ENCODE results near the gene ALKBH5.

The ALKBH5 gene

GRCh38 chr17:18253947-18254821, 70.6 kb downstream of the ALKBH5 start:
- H3K4me3 ChIP-seq (ENCODE audit: low read depth, low read length): no peak overlapping the region
- no peak for DNase-seq (ENCODE audit: low read depth)

- no peak for DNase-seq (ENCODE audit: low read depth)
- H3K4me3 ChIP-seq (ENCODE audit: low read depth, low read length): no peak overlapping the region
These were observed 71.4 kb downstream of the ALKBH5 start for GRCh38 chr17:18254888-18255649.

GRCh38 chr17:18256351-18256750, 72.7 kb downstream of the ALKBH5 start:
- DNase-seq (ENCODE audit: low read depth): no peak

GRCh38 chr17:18256776-18257175, 73.1 kb downstream of the ALKBH5 start:
- peak overlapping the region; percentile 93 for H3K4me3 ChIP-seq (ENCODE audit: low read depth, low read length)
- no peak for DNase-seq (ENCODE audit: low read depth)

More at GRCh38 chr17:18256351-18256750, 72.7 kb downstream of the ALKBH5 start:
- H3K4me3 ChIP-seq (ENCODE audit: low read depth, low read length): no peak overlapping the region

GRCh38 chr17:18257268-18257981, 73.8 kb downstream of the ALKBH5 start:
- no peak for DNase-seq (ENCODE audit: low read depth)
- H3K4me3 ChIP-seq (ENCODE audit: low read depth, low read length): peak overlapping the region; percentile 93

GRCh38 chr17:18257982-18258355, 74.3 kb downstream of the ALKBH5 start:
- DNase-seq (ENCODE audit: low read depth): no peak
- peak overlapping the region; percentile 93 for H3K4me3 ChIP-seq (ENCODE audit: low read depth, low read length)

GRCh38 chr17:18258356-18259038, 74.9 kb downstream of the ALKBH5 start, which contains the start of gene FLII:
TSS of gene FLII (minus strand) at chr17:18258738. CDS start at chr17:18258690, 48 bp downstream.
- peak within 1 kb of the TSS; percentile 93 for H3K4me3 ChIP-seq (ENCODE audit: low read depth, low read length)
- DNase-seq (ENCODE audit: low read depth): no peak
